Measurements from ENCODE around the gene MMP24OS. TPM values are rescaled to one million over a fixed set of nuclear protein-coding genes. Genes with fewer than 3 reads are reported as not detected.

The MMP24OS gene
- total RNA-seq, 1 donor from 2014 or later = 78.7 TPM

- H3K4me3 ChIP-seq = peak overlapping the region; percentile 79
- intact Hi-C loops (cut with DNase I) = no loop called here
- no peaks in the 10 kb centered on the region for H3K27me3 ChIP-seq (ENCODE audit: low read depth)
- no peak for ATAC-seq
- H3K9me3 ChIP-seq = no peaks in the 10 kb centered on the region
- TF ChIP-seq CTCF (IDR thresholded peaks at IDR 0.05) = no peak
- no peak for DNase-seq
- H3K27ac ChIP-seq = peak overlapping the region; percentile 99
- H3K4me1 ChIP-seq = peaks cover 20% of the 10 kb centered on the region
- H3K36me3 ChIP-seq = peaks cover 65% of the 10 kb centered on the region
Observed at GRCh38 chr20:35277127-35277526, 795 bp downstream of the MMP24OS start.

- H3K27ac ChIP-seq = peak overlapping the region; percentile 99
- H3K9me3 ChIP-seq = no peaks in the 10 kb centered on the region
- H3K4me3 ChIP-seq = peak overlapping the region; percentile 79
- no peak for DNase-seq
- peaks cover 20% of the 10 kb centered on the region for H3K4me1 ChIP-seq
- no peak for TF ChIP-seq CTCF (IDR thresholded peaks at IDR 0.05)
- H3K27me3 ChIP-seq (ENCODE audit: low read depth) = no peaks in the 10 kb centered on the region
- peaks cover 69% of the 10 kb centered on the region for H3K36me3 ChIP-seq
- ATAC-seq = no peak
- intact Hi-C loops (cut with DNase I) = no loop called here
Observed at GRCh38 chr20:35276408-35276807, 1.5 kb downstream of the MMP24OS start.

GRCh38 chr20:35275741-35276251 lies 2.1 kb downstream of the MMP24OS start:
- TF ChIP-seq CTCF (IDR thresholded peaks at IDR 0.05) = no peak
- H3K27ac ChIP-seq = no peak overlapping the region
- DNase-seq (no peak), ATAC-seq (no peak)
- intact Hi-C loops (cut with DNase I) = no loop called here
- peaks cover 72% of the 10 kb centered on the region for H3K36me3 ChIP-seq
- H3K9me3 ChIP-seq = no peaks in the 10 kb centered on the region
- H3K27me3 ChIP-seq (ENCODE audit: low read depth) = no peaks in the 10 kb centered on the region
- H3K4me1 ChIP-seq = peaks cover 20% of the 10 kb centered on the region
- H3K4me3 ChIP-seq = no peak overlapping the region

- Histone ChIP-seq H3K4me3 (no peak overlapping the region), H3K27ac (no peak overlapping the region), H3K36me3 (peaks cover 72% of the 10 kb centered on the region), H3K27me3 (ENCODE audit: low read depth) (no peaks in the 10 kb centered on the region), H3K9me3 (no peaks in the 10 kb centered on the region), H3K4me1 (peaks cover 23% of the 10 kb centered on the region)
- no peak for TF ChIP-seq CTCF (IDR thresholded peaks at IDR 0.05)
- intact Hi-C loops (cut with DNase I) = no loop called here
- ATAC-seq (no peak), DNase-seq (no peak)
Observed at GRCh38 chr20:35274172-35275092, 3.5 kb downstream of the MMP24OS start.

GRCh38 chr20:35273449-35274171 lies 4.3 kb downstream of the MMP24OS start:
- no peaks in the 10 kb centered on the region for H3K9me3 ChIP-seq
- peaks cover 69% of the 10 kb centered on the region for H3K36me3 ChIP-seq
- intact Hi-C loops (cut with DNase I) = no loop called here
- peaks cover 25% of the 10 kb centered on the region for H3K4me1 ChIP-seq
- DNase-seq (no peak), ATAC-seq (no peak)
- H3K27ac ChIP-seq = no peak overlapping the region
- no peak for TF ChIP-seq CTCF (IDR thresholded peaks at IDR 0.05)
- H3K27me3 ChIP-seq (ENCODE audit: low read depth) = no peaks in the 10 kb centered on the region
- no peak overlapping the region for H3K4me3 ChIP-seq

Data from lower lobe of right lung (tissue), 2 donors.